Lung (tissue), 12 donors: ENCODE results near the gene APBB2. TPM values are rescaled to one million over a fixed set of nuclear protein-coding genes. Genes with fewer than 3 reads are reported as not detected.

Experiments used
- ATAC-seq: fragments of 200-7000 bp; cut with Tn5 transposase; one replicate; pipeline ENCODE4 v1.9.1; 2020; ENCODE audit warnings: moderate number of reproducible peaks; ENCODE audit not compliant: insufficient read depth, low FRiP score
- DNase-seq, 3 donors: peaks; one replicate each; pipeline ENCODE4 v3.0.0-alpha.2; 2013 to 2017
- H3K27ac ChIP-seq, 2 donors: one replicate each; pipeline ENCODE4 v1.5.1; 2013; ENCODE audit warnings: mild to moderate bottlenecking in 2 of 2, moderate library complexity in 2 of 2, control low read depth in 1 of 2, inconsistent platforms in 1 of 2, low read depth in 1 of 2, low read length in 1 of 2
- H3K27me3 ChIP-seq, 3 donors: one replicate each; pipeline ENCODE4 v1.5.1; 2013; ENCODE audit warnings: low read length in 2 of 3; ENCODE audit not compliant: control insufficient read depth in 3 of 3, insufficient read depth in 3 of 3
- H3K36me3 ChIP-seq, 4 donors: one replicate each; pipeline ENCODE4 v1.5.1; 2013; ENCODE audit warnings: low read length in 4 of 4, mild to moderate bottlenecking in 1 of 4, moderate library complexity in 1 of 4; ENCODE audit not compliant: control insufficient read depth in 4 of 4, insufficient read depth in 4 of 4
- H3K4me1 ChIP-seq, 5 donors: one replicate each; pipeline ENCODE4 v1.5.1; 2013; ENCODE audit warnings: low read length in 5 of 5, mild to moderate bottlenecking in 2 of 5, moderate library complexity in 1 of 5; ENCODE audit not compliant: control insufficient read depth in 5 of 5, insufficient read depth in 5 of 5
- H3K4me3 ChIP-seq: one replicate; pipeline ENCODE4 v1.5.1; 2013; ENCODE audit warnings: mild to moderate bottlenecking, control low read depth, moderate library complexity
- H3K9ac ChIP-seq, 2 donors: one replicate each; pipeline ENCODE4 v1.5.1; 2013; ENCODE audit warnings: low read length in 2 of 2, control low read depth in 1 of 2; ENCODE audit not compliant: insufficient read depth in 1 of 2
- H3K9me3 ChIP-seq, 4 donors: one replicate each; pipeline ENCODE4 v1.5.1; 2013; ENCODE audit warnings: low read length in 3 of 4, mild to moderate bottlenecking in 1 of 4, moderate library complexity in 1 of 4; ENCODE audit not compliant: control insufficient read depth in 4 of 4, insufficient read depth in 3 of 4
- WGBS, 2 donors: extraction: QIAGEN DNeasy Blood & Tissue Kit; methylation state at CpG; one replicate each; pipeline ENCODE4 v1.1.7; 2013; 5-methylcytosine and 5-hydroxymethylcytosine counted together
- polyA plus RNA-seq, 2 donors: library from polyadenylated mRNA; stranded (reverse); fragments of 200-250 nt; gene quantifications; one replicate each; pipeline ENCODE4 v1.2.1, GENCODE V29; 2013
- total RNA-seq, 2 donors: library from RNA; depleted of rRNA in 1 of 2; stranded (reverse); fragments of >200 nt in 1 of 2; gene quantifications; one replicate each; pipeline ENCODE4 v1.2.1, GENCODE V29; 2014 to 2021
- TF ChIP-seq, protein P1 (sequence below): IDR thresholded peaks from 2 replicates; pipeline ENCODE4 v1.5.1; 2012; ENCODE audit warnings: mild to moderate bottlenecking; ENCODE audit errors: control extremely low read depth, extremely low read depth
- donor health status: control.
- donor health status: control.
- donor health status: Bipolar disorder and iron deficiency.
- donor health status: healthy.
- donor health status: DM: yes; HTN: yes; CAD: no.

Gene APBB2
- total and polyA plus RNA-seq, 4 donors = 13.3 to 99.0 (median 40.4) TPM

DNA sequence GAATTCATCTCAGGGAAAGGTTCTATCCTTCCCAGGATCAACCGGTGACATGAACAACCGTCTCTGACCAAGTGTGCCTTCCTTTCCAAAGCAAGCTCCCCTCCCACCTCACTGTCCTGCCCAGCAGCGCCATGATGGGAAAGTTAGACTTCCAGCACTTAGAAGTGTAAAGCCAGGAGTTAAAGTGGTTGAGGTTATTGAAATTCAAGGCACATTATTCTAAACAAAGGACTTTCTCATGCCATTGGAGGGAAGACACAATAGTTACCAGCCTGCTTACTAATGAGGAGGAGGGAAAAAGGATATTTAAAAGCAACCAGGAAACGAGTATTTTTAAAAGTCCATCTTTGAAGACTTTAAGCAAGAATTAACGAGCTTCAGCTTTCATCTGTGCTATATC lies 367.8 kb downstream of the APBB2 start:
- ATAC-seq (no peak), DNase-seq (no peak)
- Histone ChIP-seq H3K4me3 (no peak overlapping the region), H3K9ac (no peak overlapping the region), H3K27me3 (no peaks in the 10 kb centered on the region), H3K36me3 (peaks cover 0 to 4% (median 0%) of the 10 kb centered on the region in 4 donors), H3K9me3 (no peaks in the 10 kb centered on the region), H3K4me1 (peaks cover 0 to 8% (median 2%) of the 10 kb centered on the region in 5 donors), H3K27ac (no peak overlapping the region)
- TF ChIP-seq, protein P1, sequence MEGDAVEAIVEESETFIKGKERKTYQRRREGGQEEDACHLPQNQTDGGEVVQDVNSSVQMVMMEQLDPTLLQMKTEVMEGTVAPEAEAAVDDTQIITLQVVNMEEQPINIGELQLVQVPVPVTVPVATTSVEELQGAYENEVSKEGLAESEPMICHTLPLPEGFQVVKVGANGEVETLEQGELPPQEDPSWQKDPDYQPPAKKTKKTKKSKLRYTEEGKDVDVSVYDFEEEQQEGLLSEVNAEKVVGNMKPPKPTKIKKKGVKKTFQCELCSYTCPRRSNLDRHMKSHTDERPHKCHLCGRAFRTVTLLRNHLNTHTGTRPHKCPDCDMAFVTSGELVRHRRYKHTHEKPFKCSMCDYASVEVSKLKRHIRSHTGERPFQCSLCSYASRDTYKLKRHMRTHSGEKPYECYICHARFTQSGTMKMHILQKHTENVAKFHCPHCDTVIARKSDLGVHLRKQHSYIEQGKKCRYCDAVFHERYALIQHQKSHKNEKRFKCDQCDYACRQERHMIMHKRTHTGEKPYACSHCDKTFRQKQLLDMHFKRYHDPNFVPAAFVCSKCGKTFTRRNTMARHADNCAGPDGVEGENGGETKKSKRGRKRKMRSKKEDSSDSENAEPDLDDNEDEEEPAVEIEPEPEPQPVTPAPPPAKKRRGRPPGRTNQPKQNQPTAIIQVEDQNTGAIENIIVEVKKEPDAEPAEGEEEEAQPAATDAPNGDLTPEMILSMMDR = no peak
- 91 to 93% methylated on average over 5 of the region's 5 CpGs for WGBS, 2 donors

DNA sequence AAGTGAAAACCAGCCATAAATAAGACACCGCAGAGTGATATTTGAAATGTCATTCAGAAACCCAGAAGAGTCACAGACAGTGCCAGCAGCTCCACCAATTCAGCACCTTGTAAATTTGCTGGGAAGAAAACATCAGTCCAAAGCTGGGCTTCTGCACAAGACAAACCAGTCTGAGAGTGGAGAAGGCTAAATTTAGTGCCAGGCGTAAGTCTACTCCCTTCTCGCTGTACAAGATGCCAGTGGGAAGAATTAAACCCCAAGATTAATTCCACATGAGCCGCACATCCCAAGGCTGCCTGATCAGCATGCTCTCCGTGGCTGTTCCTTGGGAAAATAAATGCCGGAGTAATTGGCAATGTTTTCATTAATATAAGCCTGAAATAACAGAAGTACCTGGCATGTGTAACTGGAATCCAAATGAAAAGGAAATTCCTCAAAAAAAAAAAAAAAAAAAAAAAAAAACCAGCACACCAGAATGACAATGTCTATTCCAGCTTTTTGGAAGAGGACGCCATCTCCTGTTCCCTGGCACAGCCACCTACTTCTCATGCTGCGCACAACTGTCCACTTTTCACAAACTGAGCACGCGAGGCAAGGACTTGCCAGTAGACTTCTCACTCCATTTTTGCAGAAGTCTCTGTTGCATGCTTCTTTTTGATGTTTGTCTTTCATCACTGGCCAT lies 369.0 kb downstream of the APBB2 start:
- TF ChIP-seq, protein P1 = no peak
- Histone ChIP-seq H3K27ac (no peak overlapping the region), H3K4me1 (peaks cover 0 to 8% (median 2%) of the 10 kb centered on the region in 5 donors), H3K9ac (no peak overlapping the region), H3K4me3 (no peak overlapping the region), H3K27me3 (no peaks in the 10 kb centered on the region), H3K9me3 (no peaks in the 10 kb centered on the region), H3K36me3 (peaks cover 0 to 4% (median 0%) of the 10 kb centered on the region in 4 donors)
- WGBS, 2 donors = 90 to 93% methylated on average over 10 of the region's 10 CpGs
- DNase-seq = no peak
- ATAC-seq = no peak

DNA sequence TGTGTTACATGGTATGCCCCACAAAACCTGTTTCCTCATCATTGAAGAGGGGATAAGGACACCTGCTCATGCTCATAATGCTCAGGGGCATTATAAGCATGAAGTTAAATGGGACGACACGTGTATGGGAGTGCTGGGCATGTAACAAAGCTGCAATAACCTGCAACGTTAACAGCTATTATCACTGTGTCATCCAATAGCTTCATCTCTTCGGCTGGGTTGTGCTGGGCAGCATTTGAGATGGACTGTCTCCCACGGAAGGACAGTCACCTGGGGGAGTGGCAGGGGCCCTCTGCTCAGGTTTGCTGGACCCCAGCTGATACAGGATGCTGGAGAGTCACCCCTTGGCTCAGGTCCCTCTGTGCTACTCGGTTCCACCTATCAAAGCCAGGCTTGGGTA lies 370.1 kb downstream of the APBB2 start:
- Histone ChIP-seq H3K36me3 (peaks cover 0 to 4% (median 0%) of the 10 kb centered on the region in 4 donors), H3K9me3 (no peaks in the 10 kb centered on the region), H3K27ac (no peak overlapping the region), H3K27me3 (no peaks in the 10 kb centered on the region), H3K9ac (no peak overlapping the region), H3K4me3 (no peak overlapping the region), H3K4me1 (peaks cover 0 to 8% (median 2%) of the 10 kb centered on the region in 5 donors)
- ATAC-seq (no peak), DNase-seq (no peak)
- 89 to 95% methylated on average over 6 of the region's 6 CpGs for WGBS, 2 donors
- TF ChIP-seq, protein P1 = no peak
